Measurements from ENCODE around the gene ARID4A. TPM values are rescaled to one million over a fixed set of nuclear protein-coding genes. Genes with fewer than 3 reads are reported as not detected.

Gene ARID4A
- total RNA-seq, 4 donors from 2014 or later: 22.9 to 66.0 (median 26.7) TPM

DNA sequence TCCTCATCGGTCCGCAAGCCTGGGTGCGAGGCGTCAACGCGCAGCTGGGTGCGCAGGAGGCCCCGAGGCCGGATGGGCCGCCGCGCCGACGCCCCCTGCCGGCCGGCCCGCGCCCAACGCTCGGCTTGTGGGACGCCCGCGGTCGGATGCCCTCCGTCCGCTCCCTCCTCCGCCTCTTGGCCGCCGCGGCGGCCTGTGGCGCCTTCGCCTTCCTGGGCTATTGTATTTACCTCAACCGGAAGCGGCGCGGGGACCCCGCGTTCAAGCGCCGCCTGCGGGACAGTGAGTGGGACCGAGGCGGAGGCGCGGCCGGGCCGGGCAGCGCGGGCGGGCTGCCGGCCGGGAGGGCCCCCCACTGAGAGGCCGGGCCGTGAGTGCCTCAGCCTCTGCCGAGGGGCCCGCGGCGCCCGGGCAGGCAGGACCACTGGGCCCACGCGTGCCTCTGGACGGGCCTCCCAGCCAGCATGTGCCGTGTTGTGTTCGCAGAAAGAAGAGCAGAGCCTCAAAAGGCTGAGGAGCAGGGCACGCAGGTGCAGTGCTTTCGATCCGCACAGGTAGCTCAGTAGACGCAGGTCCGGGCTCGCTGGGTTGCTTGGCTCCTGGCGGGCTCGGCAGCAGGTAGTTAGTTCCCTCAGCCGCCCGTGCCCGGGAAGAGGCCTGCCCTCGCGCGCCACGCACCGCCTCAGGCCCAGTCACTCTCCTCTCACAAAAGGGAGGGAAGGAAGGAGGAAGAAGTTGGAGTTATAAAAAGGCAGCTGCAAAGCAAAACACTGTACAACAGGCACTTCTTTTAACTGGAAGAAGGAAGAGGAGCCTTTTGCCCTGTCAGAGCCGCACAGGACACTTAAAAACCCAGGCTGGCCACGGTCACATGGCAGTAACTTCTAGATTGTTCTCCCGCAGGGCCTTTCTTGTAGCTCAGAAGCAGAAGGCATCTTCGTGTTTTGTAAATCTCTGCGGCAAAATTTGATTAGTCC lies 97.7 kb downstream of the ARID4A start, which contains the start of gene TOMM20L:
Gene TOMM20L, plus strand, starts transcription at position 119 of the 977 bp plus-strand sequence. Its CDS starts 28 bp downstream, at position 147.
- peak within 1 kb of the TSS; percentile 77 to 87 (median 80) for H3K27ac ChIP-seq
- TF ChIP-seq, protein P1, sequence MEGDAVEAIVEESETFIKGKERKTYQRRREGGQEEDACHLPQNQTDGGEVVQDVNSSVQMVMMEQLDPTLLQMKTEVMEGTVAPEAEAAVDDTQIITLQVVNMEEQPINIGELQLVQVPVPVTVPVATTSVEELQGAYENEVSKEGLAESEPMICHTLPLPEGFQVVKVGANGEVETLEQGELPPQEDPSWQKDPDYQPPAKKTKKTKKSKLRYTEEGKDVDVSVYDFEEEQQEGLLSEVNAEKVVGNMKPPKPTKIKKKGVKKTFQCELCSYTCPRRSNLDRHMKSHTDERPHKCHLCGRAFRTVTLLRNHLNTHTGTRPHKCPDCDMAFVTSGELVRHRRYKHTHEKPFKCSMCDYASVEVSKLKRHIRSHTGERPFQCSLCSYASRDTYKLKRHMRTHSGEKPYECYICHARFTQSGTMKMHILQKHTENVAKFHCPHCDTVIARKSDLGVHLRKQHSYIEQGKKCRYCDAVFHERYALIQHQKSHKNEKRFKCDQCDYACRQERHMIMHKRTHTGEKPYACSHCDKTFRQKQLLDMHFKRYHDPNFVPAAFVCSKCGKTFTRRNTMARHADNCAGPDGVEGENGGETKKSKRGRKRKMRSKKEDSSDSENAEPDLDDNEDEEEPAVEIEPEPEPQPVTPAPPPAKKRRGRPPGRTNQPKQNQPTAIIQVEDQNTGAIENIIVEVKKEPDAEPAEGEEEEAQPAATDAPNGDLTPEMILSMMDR (IDR thresholded peaks at IDR 0.05): peak; percentile 68 to 95 (median 92)
- peak in 1 of 2 donors; percentile 19 for TF ChIP-seq POLR2A (IDR thresholded peaks at IDR 0.05)
- DNase-seq: peak; percentile 64 to 88 (median 87)

DNA sequence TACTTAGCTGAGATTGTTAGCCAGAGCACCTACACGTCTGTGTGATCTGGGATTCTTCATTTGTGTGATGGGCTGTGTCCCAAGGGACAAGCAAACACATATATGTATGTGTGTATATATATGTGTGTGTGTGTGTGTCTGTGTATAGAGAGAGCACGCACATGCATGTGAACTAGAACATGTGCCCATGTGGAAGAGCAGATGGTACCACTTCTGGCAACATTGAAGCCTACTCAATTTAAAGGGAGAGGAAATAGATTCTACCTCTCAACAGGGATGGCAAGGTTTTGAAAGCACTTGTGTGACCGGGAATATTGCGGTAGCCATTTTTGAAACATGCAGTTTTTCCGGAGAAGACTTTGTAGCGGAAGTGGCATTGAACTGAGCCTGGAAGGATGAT lies 98.8 kb downstream of the ARID4A start:
- H3K9me3 ChIP-seq: no peaks in the 10 kb centered on the region
- no peak overlapping the region for H3K4me3 ChIP-seq
- DNase-seq: no peak
- TF ChIP-seq, protein P1 (IDR thresholded peaks at IDR 0.05): no peak
- no peak for TF ChIP-seq POLR2A (IDR thresholded peaks at IDR 0.05)
- no peaks in the 10 kb centered on the region for H3K36me3 ChIP-seq
- H3K27me3 ChIP-seq: no peaks in the 10 kb centered on the region
- peaks cover 0 to 5% (median 2%) of the 10 kb centered on the region in 4 donors for H3K4me1 ChIP-seq
- H3K27ac ChIP-seq: no peak overlapping the region

More for the DNA sequence above, 97.7 kb downstream of the ARID4A start, which contains the start of gene TOMM20L:
- Histone ChIP-seq H3K4me3 (peak within 1 kb of the TSS; percentile 55 to 84 (median 71)), H3K4me1 (peaks cover 0 to 5% (median 2%) of the 10 kb centered on the region in 4 donors), H3K36me3 (no peaks in the 10 kb centered on the region), H3K27me3 (no peaks in the 10 kb centered on the region), H3K9me3 (no peaks in the 10 kb centered on the region)

DNA sequence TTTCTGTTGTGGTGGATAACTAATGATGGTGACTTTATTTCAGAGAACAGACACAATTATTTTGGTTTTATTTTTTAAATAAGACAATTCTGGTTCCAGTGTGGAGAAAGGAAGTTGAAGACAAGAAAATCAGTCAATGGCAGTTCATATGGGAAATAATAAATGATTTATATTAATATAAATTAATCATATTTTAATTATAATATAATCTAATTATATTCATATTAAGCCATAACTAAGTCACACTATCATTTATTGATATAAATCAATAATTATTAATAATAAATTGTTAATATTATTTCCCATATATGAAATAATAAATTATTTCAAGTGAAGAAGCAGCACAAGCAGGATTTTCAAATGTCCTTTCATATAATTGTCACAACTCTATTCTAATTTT lies 100.1 kb downstream of the ARID4A start:
- Histone ChIP-seq H3K4me1 (peaks cover 0 to 5% (median 2%) of the 10 kb centered on the region in 4 donors), H3K9me3 (no peaks in the 10 kb centered on the region), H3K27ac (no peak overlapping the region), H3K4me3 (no peak overlapping the region), H3K36me3 (no peaks in the 10 kb centered on the region), H3K27me3 (no peaks in the 10 kb centered on the region)
- TF ChIP-seq, protein P1 (IDR thresholded peaks at IDR 0.05): no peak
- TF ChIP-seq POLR2A (IDR thresholded peaks at IDR 0.05): no peak
- no peak for DNase-seq

GRCh38 chr14:58398895-58399294 lies 100.5 kb downstream of the ARID4A start:
- no peak overlapping the region for H3K4me3 ChIP-seq
- no peak for TF ChIP-seq POLR2A (IDR thresholded peaks at IDR 0.05)
- TF ChIP-seq, protein P1 (IDR thresholded peaks at IDR 0.05): no peak
- no peak overlapping the region for H3K27ac ChIP-seq
- DNase-seq: no peak
- no peaks in the 10 kb centered on the region for H3K9me3 ChIP-seq
- H3K36me3 ChIP-seq: no peaks in the 10 kb centered on the region
- H3K27me3 ChIP-seq: no peaks in the 10 kb centered on the region
- H3K4me1 ChIP-seq: peaks cover 0 to 5% (median 2%) of the 10 kb centered on the region in 4 donors

- no peak for DNase-seq
- H3K27me3 ChIP-seq: no peaks in the 10 kb centered on the region
- H3K27ac ChIP-seq: no peak overlapping the region
- peaks cover 0 to 2% (median 0%) of the 10 kb centered on the region in 4 donors for H3K4me1 ChIP-seq
- no peak for TF ChIP-seq POLR2A (IDR thresholded peaks at IDR 0.05)
- TF ChIP-seq, protein P1 (IDR thresholded peaks at IDR 0.05): no peak
- H3K9me3 ChIP-seq: no peaks in the 10 kb centered on the region
- H3K4me3 ChIP-seq: no peak overlapping the region
- H3K36me3 ChIP-seq: no peaks in the 10 kb centered on the region
Observed at GRCh38 chr14:58401587-58401986, 103.2 kb downstream of the ARID4A start.
